ENCODE measurements around the gene FYB1.

DNA sequence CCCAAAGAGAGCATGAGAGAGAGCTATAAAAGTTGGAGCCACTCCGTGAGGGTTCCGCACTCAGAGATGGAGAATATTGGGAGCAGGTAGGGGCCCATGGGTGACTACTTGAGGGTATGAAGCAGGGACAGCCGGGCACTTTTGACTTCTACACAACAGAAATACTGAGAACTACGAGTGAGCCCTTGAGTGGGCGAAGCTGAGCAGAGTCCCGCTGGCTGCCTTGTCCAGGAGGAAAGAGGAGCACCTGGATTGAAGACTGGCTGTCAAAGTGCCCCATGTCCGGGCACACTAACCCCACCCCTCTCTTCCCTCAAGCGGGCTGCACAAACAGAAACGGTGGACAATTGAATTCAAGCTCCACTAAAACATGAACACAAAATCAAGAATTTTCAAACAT is 33.6 kb downstream of the FYB1 start:
- TF ChIP-seq, protein P1, sequence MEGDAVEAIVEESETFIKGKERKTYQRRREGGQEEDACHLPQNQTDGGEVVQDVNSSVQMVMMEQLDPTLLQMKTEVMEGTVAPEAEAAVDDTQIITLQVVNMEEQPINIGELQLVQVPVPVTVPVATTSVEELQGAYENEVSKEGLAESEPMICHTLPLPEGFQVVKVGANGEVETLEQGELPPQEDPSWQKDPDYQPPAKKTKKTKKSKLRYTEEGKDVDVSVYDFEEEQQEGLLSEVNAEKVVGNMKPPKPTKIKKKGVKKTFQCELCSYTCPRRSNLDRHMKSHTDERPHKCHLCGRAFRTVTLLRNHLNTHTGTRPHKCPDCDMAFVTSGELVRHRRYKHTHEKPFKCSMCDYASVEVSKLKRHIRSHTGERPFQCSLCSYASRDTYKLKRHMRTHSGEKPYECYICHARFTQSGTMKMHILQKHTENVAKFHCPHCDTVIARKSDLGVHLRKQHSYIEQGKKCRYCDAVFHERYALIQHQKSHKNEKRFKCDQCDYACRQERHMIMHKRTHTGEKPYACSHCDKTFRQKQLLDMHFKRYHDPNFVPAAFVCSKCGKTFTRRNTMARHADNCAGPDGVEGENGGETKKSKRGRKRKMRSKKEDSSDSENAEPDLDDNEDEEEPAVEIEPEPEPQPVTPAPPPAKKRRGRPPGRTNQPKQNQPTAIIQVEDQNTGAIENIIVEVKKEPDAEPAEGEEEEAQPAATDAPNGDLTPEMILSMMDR (conservative IDR thresholded peaks at IDR 0.05; ENCODE audit: low read depth in 2 of 2), result no peak
- TF ChIP-seq, protein P2, sequence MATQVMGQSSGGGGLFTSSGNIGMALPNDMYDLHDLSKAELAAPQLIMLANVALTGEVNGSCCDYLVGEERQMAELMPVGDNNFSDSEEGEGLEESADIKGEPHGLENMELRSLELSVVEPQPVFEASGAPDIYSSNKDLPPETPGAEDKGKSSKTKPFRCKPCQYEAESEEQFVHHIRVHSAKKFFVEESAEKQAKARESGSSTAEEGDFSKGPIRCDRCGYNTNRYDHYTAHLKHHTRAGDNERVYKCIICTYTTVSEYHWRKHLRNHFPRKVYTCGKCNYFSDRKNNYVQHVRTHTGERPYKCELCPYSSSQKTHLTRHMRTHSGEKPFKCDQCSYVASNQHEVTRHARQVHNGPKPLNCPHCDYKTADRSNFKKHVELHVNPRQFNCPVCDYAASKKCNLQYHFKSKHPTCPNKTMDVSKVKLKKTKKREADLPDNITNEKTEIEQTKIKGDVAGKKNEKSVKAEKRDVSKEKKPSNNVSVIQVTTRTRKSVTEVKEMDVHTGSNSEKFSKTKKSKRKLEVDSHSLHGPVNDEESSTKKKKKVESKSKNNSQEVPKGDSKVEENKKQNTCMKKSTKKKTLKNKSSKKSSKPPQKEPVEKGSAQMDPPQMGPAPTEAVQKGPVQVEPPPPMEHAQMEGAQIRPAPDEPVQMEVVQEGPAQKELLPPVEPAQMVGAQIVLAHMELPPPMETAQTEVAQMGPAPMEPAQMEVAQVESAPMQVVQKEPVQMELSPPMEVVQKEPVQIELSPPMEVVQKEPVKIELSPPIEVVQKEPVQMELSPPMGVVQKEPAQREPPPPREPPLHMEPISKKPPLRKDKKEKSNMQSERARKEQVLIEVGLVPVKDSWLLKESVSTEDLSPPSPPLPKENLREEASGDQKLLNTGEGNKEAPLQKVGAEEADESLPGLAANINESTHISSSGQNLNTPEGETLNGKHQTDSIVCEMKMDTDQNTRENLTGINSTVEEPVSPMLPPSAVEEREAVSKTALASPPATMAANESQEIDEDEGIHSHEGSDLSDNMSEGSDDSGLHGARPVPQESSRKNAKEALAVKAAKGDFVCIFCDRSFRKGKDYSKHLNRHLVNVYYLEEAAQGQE (IDR thresholded peaks at IDR 0.05; ENCODE audit: unreplicated experiment), result no peak
- TF ChIP-seq EZH2 (IDR thresholded peaks at IDR 0.05; ENCODE audit: low read depth, unreplicated experiment) (no peak), ZNF331 (CRISPR knock-in tag; IDR thresholded peaks at IDR 0.05; ENCODE audit: low read depth) (no peak), JUNB (IDR thresholded peaks at IDR 0.05; ENCODE audit: unreplicated experiment) (no peak), EZH2phosphoT487 (IDR thresholded peaks at IDR 0.05; ENCODE audit: unreplicated experiment) (no peak)

Data from GM23338 (cell line).